HT-29 (cell line): ENCODE measurements around the gene NAV2. TPM values are rescaled to one million over a fixed set of nuclear protein-coding genes. Genes with fewer than 3 reads are reported as not detected.
"Not testable (repeated sequence)": the region's sequence is repeated elsewhere in the genome, so short reads cannot be mapped to it uniquely, and the experiment has no call there.

Experiments used
- DNase-seq: peaks from one replicate; pipeline ENCODE4 v3.0.0-alpha.2; 2015; ENCODE audit warnings: low spot score
- total RNA-seq: library from RNA; depleted of rRNA; stranded (reverse); fragments of >200 nt; shearing (Covaris generic); gene quantifications from 2 replicates; pipeline ENCODE4 v1.2.3, GENCODE V29; 2014

Gene NAV2
- total RNA-seq, 1 experiment from 2014 or later, result 0.05 TPM

GRCh38 chr11:19891022-19891421, 178.4 kb downstream of the NAV2 start:
- no peak for DNase-seq

DNA sequence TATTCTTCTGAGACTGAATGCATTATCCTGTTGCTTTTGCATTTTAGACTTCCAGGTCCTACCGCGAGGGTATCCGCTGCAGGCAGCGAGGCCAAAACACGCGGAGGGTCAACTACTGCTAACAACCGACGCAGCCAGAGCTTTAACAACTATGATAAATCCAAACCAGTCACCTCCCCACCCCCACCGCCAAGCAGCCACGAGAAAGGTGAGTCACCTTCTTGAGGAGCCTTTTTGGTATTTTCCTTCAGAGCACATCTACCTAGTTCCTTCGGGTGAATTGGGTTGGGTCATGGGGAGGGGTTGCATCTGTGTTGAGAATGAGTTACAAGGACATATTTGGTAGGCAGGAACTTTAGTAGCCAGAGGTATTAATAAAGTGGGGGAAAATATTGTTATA, 179.8 kb downstream of the NAV2 start:
- DNase-seq, result no peak

DNA sequence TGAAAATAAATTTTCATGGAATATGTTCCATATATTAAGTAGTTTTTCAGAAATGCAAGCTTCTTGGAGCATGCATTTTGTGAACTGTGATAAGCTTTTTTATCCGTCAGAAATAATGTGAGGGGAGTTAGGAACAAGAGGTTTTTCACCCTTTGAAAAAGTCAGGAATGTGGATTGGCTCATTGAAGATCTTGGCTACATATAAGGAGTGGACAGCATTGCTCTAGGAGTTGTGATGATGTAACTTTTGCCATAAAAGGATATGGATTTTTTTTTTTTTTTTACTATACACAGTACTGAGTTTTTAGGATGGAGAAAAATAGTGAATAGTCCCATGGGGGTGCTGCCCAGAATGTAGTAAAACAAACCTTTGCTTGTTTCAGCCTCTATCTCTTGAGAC, 180.2 kb downstream of the NAV2 start:
- no peak for DNase-seq

DNA sequence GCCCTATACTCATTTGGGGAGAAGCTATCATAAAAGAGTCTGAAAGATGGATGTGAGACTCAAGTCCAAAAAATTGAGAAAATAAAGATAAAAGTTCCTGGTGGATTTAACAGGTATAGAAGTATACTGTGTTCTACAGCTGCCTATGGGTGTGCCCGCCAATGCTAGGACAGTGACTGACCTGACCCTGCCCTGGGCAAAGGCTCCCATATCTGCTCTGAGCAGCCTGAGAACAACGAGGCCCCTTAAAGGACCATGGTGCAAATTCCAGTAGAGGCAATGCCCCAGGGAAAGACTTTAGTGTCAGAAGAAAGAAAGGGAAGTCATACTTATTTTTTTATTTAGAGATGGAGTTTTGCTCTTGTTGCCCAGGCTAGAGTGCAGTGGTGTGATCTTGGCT, 181.8 kb downstream of the NAV2 start:
- DNase-seq, result no peak

- not testable (repeated sequence) for DNase-seq
These were observed 182.4 kb downstream of the NAV2 start for GRCh38 chr11:19895037-19895436.

- no peak for DNase-seq
These were observed 183.1 kb downstream of the NAV2 start for GRCh38 chr11:19895776-19896175.

GRCh38 chr11:19903620-19904069, 191.0 kb downstream of the NAV2 start:
- peak; percentile 86 for DNase-seq

DNA sequence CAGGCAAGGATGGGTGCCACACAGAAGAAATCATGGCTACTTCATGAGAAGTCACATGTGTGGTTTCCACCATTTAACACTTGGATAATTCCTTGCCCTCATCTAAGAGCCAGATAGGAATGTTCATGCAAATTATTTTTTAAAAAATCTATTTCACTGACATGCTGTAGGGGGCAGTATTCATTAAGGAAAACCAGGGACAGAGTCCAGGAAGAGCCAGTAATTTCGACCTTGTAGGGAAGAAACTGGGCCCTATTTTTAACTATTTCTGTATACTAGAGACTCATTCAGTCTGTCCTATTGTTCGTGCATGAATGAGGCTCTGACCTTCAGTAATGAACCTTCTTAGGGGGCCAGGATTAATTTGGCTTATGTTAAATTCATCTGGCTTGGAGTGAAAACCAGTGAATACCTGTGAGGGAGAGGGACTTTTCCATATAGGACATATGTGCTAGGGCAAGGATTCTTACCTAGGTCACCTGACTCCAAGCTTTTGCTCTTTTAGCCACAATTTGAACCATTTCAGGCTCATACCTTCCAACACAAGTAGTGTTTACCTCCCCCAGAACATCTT, 192.7 kb downstream of the NAV2 start:
- peak; percentile 24 for DNase-seq

DNA sequence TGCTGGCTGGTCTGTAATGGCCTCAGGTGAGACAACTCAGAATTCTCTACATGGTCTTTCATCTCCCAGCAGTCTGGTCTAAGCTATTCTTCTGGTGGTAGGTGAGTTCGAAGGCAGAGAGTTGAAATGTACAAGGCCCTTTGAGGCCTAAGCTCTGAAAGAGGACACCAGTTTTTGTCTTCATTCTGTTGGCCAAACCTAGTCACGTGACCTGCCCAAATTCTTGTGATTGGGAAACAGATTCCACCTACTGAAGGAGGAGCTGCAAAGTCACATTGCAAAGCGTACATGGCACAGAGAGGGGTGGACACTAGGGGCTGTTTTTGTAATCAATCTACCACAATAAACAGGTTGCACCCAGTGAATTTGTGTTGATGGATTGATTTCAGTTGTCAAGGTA, 193.5 kb downstream of the NAV2 start:
- no peak for DNase-seq

GRCh38 chr11:19907008-19907579, 194.5 kb downstream of the NAV2 start:
- DNase-seq, result no peak

DNA sequence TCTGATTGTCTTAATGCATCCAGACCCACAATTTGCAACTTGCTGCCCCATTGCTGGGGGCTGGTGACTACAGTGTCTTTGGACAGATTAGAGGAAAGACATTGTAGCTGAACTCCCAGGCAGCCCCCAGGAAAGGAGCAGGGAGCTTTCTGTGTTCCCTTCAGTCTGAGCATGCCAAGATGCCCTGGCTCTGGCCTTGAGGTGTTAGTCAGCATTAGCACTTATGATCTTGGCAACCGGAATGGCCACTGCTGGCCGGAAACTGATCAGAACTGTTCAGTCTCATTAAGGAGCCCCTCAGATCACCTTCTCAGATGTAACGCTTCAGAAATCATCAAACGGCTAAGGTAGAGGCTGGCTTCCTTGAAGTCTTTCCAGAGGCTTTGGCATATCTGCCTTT, 195.2 kb downstream of the NAV2 start:
- no peak for DNase-seq

GRCh38 chr11:19910931-19911330, 198.3 kb downstream of the NAV2 start:
- DNase-seq, result no peak

DNA sequence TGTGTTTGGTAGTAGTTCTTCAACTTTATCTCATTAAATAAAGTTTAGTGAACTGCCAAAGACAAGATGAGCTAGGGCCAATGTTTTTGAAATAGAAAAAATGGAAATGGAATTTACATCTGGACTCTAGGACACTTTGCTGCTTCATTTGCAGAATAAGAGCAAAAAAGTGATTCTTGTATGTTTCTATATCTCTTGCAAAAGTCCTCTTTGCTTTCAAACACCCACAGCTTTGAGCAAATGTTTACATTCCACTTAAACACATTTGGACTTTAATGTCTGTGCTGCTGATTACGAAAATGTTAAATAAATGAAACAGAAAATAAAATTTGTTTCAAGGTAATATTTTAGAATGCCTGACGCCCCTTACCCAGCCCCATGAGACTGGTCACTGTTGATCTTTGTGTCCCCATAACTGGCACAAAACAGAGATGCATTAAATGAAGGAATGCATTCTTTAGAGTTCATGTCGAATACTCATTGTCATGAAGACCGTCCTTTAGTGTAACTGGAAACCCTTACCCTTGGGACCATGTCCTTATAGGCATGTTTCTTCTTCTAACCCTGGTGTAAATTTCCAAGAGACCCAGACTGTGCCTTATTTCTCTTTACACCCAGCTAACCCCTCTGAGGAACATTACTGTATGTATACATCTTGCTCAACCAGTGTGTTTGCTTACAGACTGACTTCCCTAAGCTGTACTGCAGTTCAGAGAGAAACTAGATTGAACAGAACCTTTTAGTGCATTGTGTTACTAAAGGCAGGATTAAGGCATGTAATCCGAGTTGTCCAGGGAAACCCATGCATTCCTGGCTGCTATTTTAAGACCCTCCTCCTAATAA, 199.7 kb downstream of the NAV2 start:
- no peak for DNase-seq

GRCh38 chr11:19912958-19913892, 200.6 kb downstream of the NAV2 start:
- DNase-seq, result no peak

DNA sequence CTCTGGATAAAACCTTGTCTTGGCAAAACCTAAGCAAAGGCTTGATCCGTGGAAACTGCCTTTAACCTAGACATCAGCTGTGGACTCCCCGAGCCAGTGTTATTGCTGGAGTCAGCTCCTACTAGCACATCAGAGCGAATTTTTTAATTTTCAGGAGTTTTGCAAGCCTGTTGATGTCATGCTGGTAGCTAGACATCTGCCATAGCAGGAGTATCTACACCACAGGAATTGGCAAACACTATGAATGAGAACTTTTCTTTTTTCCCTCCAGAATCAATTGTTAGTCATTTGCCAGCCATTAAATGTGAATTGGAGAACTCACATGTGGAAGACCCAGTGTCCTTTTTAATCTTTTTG, 201.2 kb downstream of the NAV2 start:
- no peak for DNase-seq

- DNase-seq, result no peak
These were observed 203.2 kb downstream of the NAV2 start for GRCh38 chr11:19915808-19916207.

DNA sequence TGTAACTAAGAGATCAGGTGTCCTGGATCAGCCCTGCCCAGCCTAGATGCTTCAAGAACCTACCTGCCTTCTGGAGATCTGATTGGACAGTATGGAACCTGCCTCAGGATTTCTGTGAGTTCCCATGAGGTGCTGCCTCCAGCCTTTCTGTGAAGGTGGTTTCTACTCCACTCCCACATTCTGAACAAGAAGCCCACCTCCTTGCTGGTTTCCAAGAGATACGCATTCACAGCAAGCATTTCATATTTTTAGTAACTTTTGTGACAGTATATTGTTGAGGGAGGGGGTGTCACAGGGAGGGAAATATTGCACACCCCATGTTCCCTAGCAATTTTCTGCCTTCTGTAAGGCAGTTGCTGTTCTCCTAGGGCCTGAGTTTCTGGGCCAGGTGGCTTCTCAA, 204.4 kb downstream of the NAV2 start:
- DNase-seq, result no peak

DNA sequence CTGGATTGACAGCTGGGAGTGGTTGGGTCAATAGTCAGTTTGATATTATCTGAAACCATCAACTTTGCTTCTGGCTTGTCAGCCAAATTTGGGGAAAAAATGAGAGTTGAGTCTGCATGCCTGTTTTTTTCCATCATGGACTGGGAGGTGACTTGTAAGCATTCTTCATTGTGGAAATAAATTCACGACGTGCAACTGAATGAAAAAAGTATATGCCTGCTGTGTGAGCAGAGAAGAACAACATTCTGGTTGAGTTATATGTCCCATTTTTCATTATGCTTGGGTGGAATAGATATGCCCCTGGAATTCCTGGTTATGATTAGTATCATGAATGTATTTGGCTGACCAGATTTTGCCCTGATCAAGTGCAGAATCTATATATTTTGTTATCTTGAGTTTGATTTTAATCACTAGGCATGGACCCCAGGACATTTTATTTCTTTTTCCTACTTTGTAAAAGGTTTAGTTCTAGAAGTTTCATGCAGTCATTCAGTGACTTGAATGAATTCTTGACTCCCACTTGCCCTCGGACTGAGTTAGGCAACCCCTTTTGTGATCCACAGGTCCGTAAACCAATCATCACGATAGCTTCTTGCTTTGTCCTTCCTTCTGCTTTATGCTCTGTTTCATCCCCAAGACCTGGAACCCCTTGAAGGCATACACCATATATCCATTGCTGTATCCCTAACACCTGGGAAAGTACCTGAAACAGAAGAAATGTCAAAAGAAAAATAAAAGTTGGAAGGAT, 205.8 kb downstream of the NAV2 start:
- no peak for DNase-seq

DNA sequence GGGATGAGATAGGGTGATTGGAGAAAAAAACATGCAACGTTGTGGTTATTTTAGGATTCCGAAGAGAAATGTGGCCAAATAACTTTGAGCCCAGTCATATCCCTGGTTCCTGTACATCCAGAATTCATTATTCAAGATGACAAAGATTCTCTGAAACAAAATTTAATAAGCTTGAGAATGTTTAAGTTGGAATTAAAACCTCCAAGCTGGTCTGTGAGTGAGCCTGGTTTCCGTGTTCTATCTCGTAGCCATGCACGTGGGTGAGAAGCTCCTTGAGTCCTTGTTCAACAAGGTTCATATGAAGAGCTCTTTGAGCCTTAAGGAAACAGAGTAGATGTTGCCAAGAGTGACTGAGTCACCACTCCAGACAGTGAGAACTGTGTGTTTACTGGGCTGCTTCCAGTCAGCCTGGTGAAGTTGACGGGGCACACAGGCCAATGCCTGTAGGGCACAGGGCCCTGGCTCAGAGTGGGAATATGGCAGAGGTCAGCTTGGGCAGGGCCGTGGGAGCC, 206.5 kb downstream of the NAV2 start:
- DNase-seq, result no peak

DNA sequence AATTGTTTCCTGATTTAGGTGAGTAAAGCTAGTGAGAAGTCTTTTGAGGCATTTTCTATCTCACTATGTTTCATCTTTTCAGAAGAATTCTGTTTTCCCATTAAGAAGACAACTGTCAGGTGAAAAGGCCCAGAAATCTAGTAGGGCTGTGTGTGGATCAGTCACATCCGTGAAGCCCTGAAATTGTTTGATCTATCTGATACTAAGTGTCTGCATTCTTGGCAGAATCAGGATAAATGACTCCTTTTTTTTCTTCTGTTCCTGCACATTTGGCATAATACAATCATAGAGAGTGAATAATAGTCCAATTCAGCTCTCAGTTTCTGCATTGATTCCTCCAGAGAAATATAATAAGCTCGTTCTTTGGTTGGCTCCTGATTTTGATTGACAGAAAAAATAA, 208.3 kb downstream of the NAV2 start:
- DNase-seq, result no peak
